Measurements from ENCODE around the gene CARD6. TPM values are rescaled to one million over a fixed set of nuclear protein-coding genes. Genes with fewer than 3 reads are reported as not detected.
A peak's percentile ranks its signal among the peaks of the same experiment; 100 is the strongest.

CARD6 gene
- total RNA-seq, 1 donor from 2014 or later, result 1.4 TPM

- peak overlapping the region; percentile 99 for H3K4me3 Mint-ChIP-seq
- peaks cover 71% of the 10 kb centered on the region for H3K36me3 Mint-ChIP-seq
- no peak for TF ChIP-seq CTCF (conservative IDR thresholded peaks at IDR 0.05)
- no peak for DNase-seq (ENCODE audit: extremely low spot score, unreplicated experiment)
- peak overlapping the region; percentile 99 for H3K27ac Mint-ChIP-seq
- H3K27me3 Mint-ChIP-seq, result no peaks in the 10 kb centered on the region
- peaks cover 42% of the 10 kb centered on the region for H3K4me1 Mint-ChIP-seq (ENCODE audit: unreplicated experiment)
- H3K9me3 Mint-ChIP-seq, result no peaks in the 10 kb centered on the region
These were observed 9.6 kb upstream of the CARD6 start for GRCh38 chr5:40831346-40832210.

GRCh38 chr5:40832345-40832744 is 8.8 kb upstream of the CARD6 start:
- Mint-ChIP-seq H3K9me3 (no peaks in the 10 kb centered on the region), H3K4me1 (ENCODE audit: unreplicated experiment) (peaks cover 42% of the 10 kb centered on the region)

GRCh38 chr5:40833712-40834229 is 7.4 kb upstream of the CARD6 start:
- peak overlapping the region; percentile 99 for H3K4me3 Mint-ChIP-seq
- no peaks in the 10 kb centered on the region for H3K27me3 Mint-ChIP-seq
- no peak for DNase-seq (ENCODE audit: extremely low spot score, unreplicated experiment)
- peak overlapping the region; percentile 99 for H3K27ac Mint-ChIP-seq
- TF ChIP-seq CTCF (conservative IDR thresholded peaks at IDR 0.05), result no peak
- H3K36me3 Mint-ChIP-seq, result peaks cover 53% of the 10 kb centered on the region
- no peaks in the 10 kb centered on the region for H3K9me3 Mint-ChIP-seq
- peaks cover 40% of the 10 kb centered on the region for H3K4me1 Mint-ChIP-seq (ENCODE audit: unreplicated experiment)

More at GRCh38 chr5:40832345-40832744, 8.8 kb upstream of the CARD6 start:
- Mint-ChIP-seq H3K27ac (peak overlapping the region; percentile 99), H3K36me3 (peaks cover 67% of the 10 kb centered on the region), H3K27me3 (no peaks in the 10 kb centered on the region), H3K4me3 (peak overlapping the region; percentile 99)
- DNase-seq (ENCODE audit: extremely low spot score, unreplicated experiment), result no peak
- no peak for TF ChIP-seq CTCF (conservative IDR thresholded peaks at IDR 0.05)

- H3K27ac Mint-ChIP-seq, result peak overlapping the region; percentile 99
- H3K9me3 Mint-ChIP-seq, result no peaks in the 10 kb centered on the region
- peaks cover 34% of the 10 kb centered on the region for H3K4me1 Mint-ChIP-seq (ENCODE audit: unreplicated experiment)
- peaks cover 46% of the 10 kb centered on the region for H3K36me3 Mint-ChIP-seq
- H3K27me3 Mint-ChIP-seq, result no peaks in the 10 kb centered on the region
- DNase-seq (ENCODE audit: extremely low spot score, unreplicated experiment), result no peak
- TF ChIP-seq CTCF (conservative IDR thresholded peaks at IDR 0.05), result no peak
- peak overlapping the region; percentile 99 for H3K4me3 Mint-ChIP-seq
These were observed 6.7 kb upstream of the CARD6 start for GRCh38 chr5:40834391-40834848.

GRCh38 chr5:40834849-40835787 is 6.0 kb upstream of the CARD6 start, which contains the start of gene RPL37:
Gene RPL37 (minus strand): TSS chr5:40835222. CDS start chr5:40835185, 37 bp downstream.
- Mint-ChIP-seq H3K4me3 (peak within 1 kb of the TSS; percentile 99), H3K27me3 (peaks cover 4% of the 10 kb centered on the region), H3K9me3 (no peaks in the 10 kb centered on the region), H3K4me1 (ENCODE audit: unreplicated experiment) (peaks cover 33% of the 10 kb centered on the region), H3K36me3 (peaks cover 39% of the 10 kb centered on the region), H3K27ac (peak within 1 kb of the TSS; percentile 99)
- DNase-seq (ENCODE audit: extremely low spot score, unreplicated experiment), result peak; percentile 94
- no peak for TF ChIP-seq CTCF (conservative IDR thresholded peaks at IDR 0.05)

Data from type B pancreatic cell (in vitro differentiated cells).